Fibroblast of skin of back (primary cell): ENCODE measurements around the gene NANOGP8.
"Not testable (repeated sequence)": the region's sequence is repeated elsewhere in the genome, so short reads cannot be mapped to it uniquely, and the experiment has no call there.

Experiments used
- DNase-seq: peaks from one replicate; pipeline ENCODE4 v3.0.0-alpha.2; 2013

Gene NANOGP8

GRCh38 chr15:35092846-35093245, 7.8 kb upstream of the NANOGP8 start:
- DNase-seq = no peak

- no peak for DNase-seq
Measured at GRCh38 chr15:35092311-35092710, 7.2 kb upstream of the NANOGP8 start.

GRCh38 chr15:35090104-35090807, 5.2 kb upstream of the NANOGP8 start:
- DNase-seq = no peak

GRCh38 chr15:35089551-35089950, 4.5 kb upstream of the NANOGP8 start:
- DNase-seq = no peak

- no peak for DNase-seq
Measured at GRCh38 chr15:35088329-35088728, 3.2 kb upstream of the NANOGP8 start.

GRCh38 chr15:35087759-35088158, 2.7 kb upstream of the NANOGP8 start:
- DNase-seq = no peak

GRCh38 chr15:35082371-35083348, 2.4 kb downstream of the NANOGP8 start:
- not testable (repeated sequence) for DNase-seq

GRCh38 chr15:35081626-35082365, 3.3 kb downstream of the NANOGP8 start:
- DNase-seq = not testable (repeated sequence)

- DNase-seq = no peak
Measured at GRCh38 chr15:35080226-35080625, 4.9 kb downstream of the NANOGP8 start.

GRCh38 chr15:35078221-35078915, 6.7 kb downstream of the NANOGP8 start:
- peak; percentile 46 for DNase-seq

- DNase-seq = no peak
Measured at GRCh38 chr15:35071106-35071505, 14.0 kb downstream of the NANOGP8 start.

GRCh38 chr15:35068846-35069475, 16.1 kb downstream of the NANOGP8 start:
- no peak for DNase-seq

GRCh38 chr15:35067496-35068347, 17.4 kb downstream of the NANOGP8 start:
- DNase-seq = no peak

GRCh38 chr15:35066094-35066493, 19.0 kb downstream of the NANOGP8 start:
- no peak for DNase-seq

- DNase-seq = no peak
Measured at GRCh38 chr15:35064576-35065190, 20.4 kb downstream of the NANOGP8 start.

GRCh38 chr15:35062738-35063099, 22.4 kb downstream of the NANOGP8 start:
- peak; percentile 40 for DNase-seq

- DNase-seq = no peak
Measured at GRCh38 chr15:35061825-35062737, 23.0 kb downstream of the NANOGP8 start.

- DNase-seq = peak; percentile 42
Measured at GRCh38 chr15:35061161-35061824, 23.8 kb downstream of the NANOGP8 start.

- DNase-seq = peak; percentile 26
Measured at GRCh38 chr15:35060591-35060990, 24.5 kb downstream of the NANOGP8 start.
